Stimulated activated CD4-positive, alpha-beta T cell treated with anti-CD3 and anti-CD28 coated beads, Interleukin-1b, Interleukin-23, amount 100 ng/mL, for 48 hours (primary cell): ENCODE data around the gene TNS2.

Experiments
- DNase-seq: peaks from one replicate; pipeline ENCODE4 v3.0.0-alpha.2; 2020

Gene TNS2

DNA sequence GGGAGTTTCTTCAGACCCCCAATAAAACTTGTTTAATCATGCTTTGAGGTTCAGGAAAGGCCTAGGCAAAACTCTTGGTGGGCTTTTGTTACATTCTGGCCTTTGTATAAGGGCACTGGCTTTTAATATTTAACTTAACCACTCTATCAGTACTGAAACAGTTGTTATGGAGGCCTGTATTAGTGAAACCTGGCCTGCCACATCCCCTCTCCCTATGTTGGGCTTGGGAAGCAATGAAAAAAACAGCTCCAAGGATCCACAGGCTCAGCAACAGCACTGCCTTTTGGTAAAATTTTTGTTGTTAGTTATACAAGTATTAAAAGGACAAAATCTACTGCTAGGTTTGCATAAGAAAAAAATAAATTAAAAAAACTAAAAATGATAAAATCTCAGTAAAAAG, 64.1 kb downstream of the TNS2 start:
- DNase-seq, result no peak
